ENCODE data around the gene CCR4. TPM values are rescaled to one million over a fixed set of nuclear protein-coding genes. Genes with fewer than 3 reads are reported as not detected.

Gene CCR4
- total RNA-seq, 1 donor from 2014 or later: not detected

Other genes with a start within 250 kb of the CCR4 start
- gene TRIM71, start 133.6 kb upstream of the CCR4 start, total RNA-seq: not detected in 2 replicates
- 83.2 and 89.8 TPM in 2 replicates for gene GLB1, start 145.5 kb downstream of the CCR4 start, total RNA-seq
- gene TMPPE, start 145.5 kb downstream of the CCR4 start, total RNA-seq: 3.5 and 4.7 TPM in 2 replicates
- 155 and 207 TPM in 2 replicates for gene CRTAP, start 162.4 kb downstream of the CCR4 start, total RNA-seq